Right lobe of liver (tissue), 4 donors: ENCODE results near the gene KRTAP4-3.

Experiments used
- POLR2A ChIP-seq: fragments of 450-650 bp; IDR thresholded peaks from one replicate; pipeline ENCODE4 v1.6.1; 2017; ENCODE audit warnings: antibody characterized with exemption, mild to moderate bottlenecking
- TF ChIP-seq, protein P1 (sequence below), 4 donors: fragments of 200-600 bp in 3 of 4; fragments of 450-650 bp in 1 of 4; IDR thresholded peaks; one replicate each; pipeline versions ENCODE4 v1.5.1 to v1.8.0; 2016 to 2022; ENCODE audit warnings: antibody characterized with exemption in 4 of 4, mild to moderate bottlenecking in 2 of 4
- donor health status: DM: no; HTN: no; CAD: no.
- donor health status: DM: no; HTN: no; CAD: no.
- donor health status: DM: no; HTN: yes; CAD: no.

DNA sequence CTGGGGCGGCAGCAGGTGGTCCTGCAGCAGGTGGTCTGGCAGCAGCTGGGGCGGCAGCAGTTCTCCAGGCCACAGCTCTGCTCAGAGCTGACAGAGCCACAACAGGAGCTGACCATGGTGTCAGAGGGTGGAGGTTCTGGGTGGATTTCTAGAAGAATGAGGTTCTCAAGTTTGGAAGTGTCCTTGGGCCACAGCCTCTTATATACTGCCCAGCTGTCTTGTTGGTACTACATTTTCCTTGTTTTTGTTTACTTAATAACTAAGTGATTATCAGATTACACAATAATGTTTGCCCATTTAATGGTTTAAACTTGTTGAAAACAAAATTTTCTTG lies 18.4 kb downstream of the KRTAP4-3 start, which contains the start of gene KRTAP4-5:
- TF ChIP-seq, protein P1, sequence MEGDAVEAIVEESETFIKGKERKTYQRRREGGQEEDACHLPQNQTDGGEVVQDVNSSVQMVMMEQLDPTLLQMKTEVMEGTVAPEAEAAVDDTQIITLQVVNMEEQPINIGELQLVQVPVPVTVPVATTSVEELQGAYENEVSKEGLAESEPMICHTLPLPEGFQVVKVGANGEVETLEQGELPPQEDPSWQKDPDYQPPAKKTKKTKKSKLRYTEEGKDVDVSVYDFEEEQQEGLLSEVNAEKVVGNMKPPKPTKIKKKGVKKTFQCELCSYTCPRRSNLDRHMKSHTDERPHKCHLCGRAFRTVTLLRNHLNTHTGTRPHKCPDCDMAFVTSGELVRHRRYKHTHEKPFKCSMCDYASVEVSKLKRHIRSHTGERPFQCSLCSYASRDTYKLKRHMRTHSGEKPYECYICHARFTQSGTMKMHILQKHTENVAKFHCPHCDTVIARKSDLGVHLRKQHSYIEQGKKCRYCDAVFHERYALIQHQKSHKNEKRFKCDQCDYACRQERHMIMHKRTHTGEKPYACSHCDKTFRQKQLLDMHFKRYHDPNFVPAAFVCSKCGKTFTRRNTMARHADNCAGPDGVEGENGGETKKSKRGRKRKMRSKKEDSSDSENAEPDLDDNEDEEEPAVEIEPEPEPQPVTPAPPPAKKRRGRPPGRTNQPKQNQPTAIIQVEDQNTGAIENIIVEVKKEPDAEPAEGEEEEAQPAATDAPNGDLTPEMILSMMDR (IDR thresholded peaks at IDR 0.05), result no peak
- no peak for TF ChIP-seq POLR2A
